GM20431 (cell line): Measurements from ENCODE around the gene TBC1D2B.
"Not testable (repeated sequence)": the region's sequence is repeated elsewhere in the genome, so short reads cannot be mapped to it uniquely, and the experiment has no call there.

Experiments used
- in situ Hi-C: fragments of 300-500 bp; cut with MseI, MboI; formaldehyde crosslinking; loops from one replicate; pipeline ENCODE4 v1.15.0; 2020; ENCODE audit warnings: low sequenced_read_pairs; ENCODE audit not compliant: unreplicated experiment

Gene TBC1D2B

GRCh38 chr15:77993374-77993911, 84.1 kb downstream of the TBC1D2B start:
- in situ Hi-C loops: no loop called here

GRCh38 chr15:77992356-77993222, 84.9 kb downstream of the TBC1D2B start:
- in situ Hi-C loops: no loop called here

- in situ Hi-C loops: not testable (repeated sequence)
These were observed 85.8 kb downstream of the TBC1D2B start for GRCh38 chr15:77991658-77992201.

- in situ Hi-C loops: no loop called here
These were observed 86.5 kb downstream of the TBC1D2B start for GRCh38 chr15:77991029-77991406.

GRCh38 chr15:77989296-77990143, 88.0 kb downstream of the TBC1D2B start:
- in situ Hi-C loops: no loop called here

GRCh38 chr15:77988347-77989295, 88.9 kb downstream of the TBC1D2B start:
- in situ Hi-C loops: no loop called here

GRCh38 chr15:77987765-77988136, 89.8 kb downstream of the TBC1D2B start:
- in situ Hi-C loops: not testable (repeated sequence)

GRCh38 chr15:77986891-77987764, 90.4 kb downstream of the TBC1D2B start:
- in situ Hi-C loops: no loop called here

- in situ Hi-C loops: no loop called here
These were observed 91.5 kb downstream of the TBC1D2B start for GRCh38 chr15:77985931-77986480.

- in situ Hi-C loops: no loop called here
These were observed 92.2 kb downstream of the TBC1D2B start for GRCh38 chr15:77985031-77985930.

GRCh38 chr15:77984446-77984861, 93.1 kb downstream of the TBC1D2B start:
- in situ Hi-C loops: no loop called here

GRCh38 chr15:77983708-77984445, 93.6 kb downstream of the TBC1D2B start:
- in situ Hi-C loops: no loop called here

- in situ Hi-C loops: no loop called here
These were observed 94.3 kb downstream of the TBC1D2B start for GRCh38 chr15:77983091-77983707.

- in situ Hi-C loops: no loop called here
These were observed 95.4 kb downstream of the TBC1D2B start for GRCh38 chr15:77982127-77982490.

GRCh38 chr15:77981281-77982126, 96.0 kb downstream of the TBC1D2B start:
- in situ Hi-C loops: no loop called here
